Stimulated activated CD4-positive, alpha-beta T cell treated with anti-CD3 and anti-CD28 coated beads, TNF-alpha, amount 100 ng/mL, for 4 hours (primary cell): ENCODE data around the gene CPLX1.
"Not testable (repeated sequence)": the region's sequence is repeated elsewhere in the genome, so short reads cannot be mapped to it uniquely, and the experiment has no call there.

Source experiments
- DNase-seq, 3 experiments: peaks; one replicate each; pipeline ENCODE4 v3.0.0-alpha.2; 2020; ENCODE audit warnings: low read depth in 3 of 3

The CPLX1 gene

DNA sequence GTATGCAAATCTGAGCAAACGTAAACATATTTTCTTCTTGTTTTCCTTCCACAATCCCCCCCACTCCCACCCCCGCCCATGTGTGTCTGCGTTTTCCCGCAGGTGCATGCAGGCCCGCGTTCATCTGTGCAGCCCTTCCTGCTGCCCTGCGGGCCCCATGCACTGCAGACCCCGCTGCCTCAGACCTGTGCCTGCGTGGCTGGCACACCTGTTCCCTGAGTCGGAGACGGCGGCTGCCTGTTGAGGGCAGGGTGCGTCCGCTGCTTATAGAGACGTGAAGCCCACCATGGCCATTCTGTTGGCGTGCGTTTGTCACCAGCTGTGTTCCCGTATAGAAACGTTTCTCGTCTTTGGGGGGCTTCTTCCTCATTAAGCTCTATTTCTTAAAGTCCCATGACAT lies 68.8 kb downstream of the CPLX1 start:
- DNase-seq = no peak

DNA sequence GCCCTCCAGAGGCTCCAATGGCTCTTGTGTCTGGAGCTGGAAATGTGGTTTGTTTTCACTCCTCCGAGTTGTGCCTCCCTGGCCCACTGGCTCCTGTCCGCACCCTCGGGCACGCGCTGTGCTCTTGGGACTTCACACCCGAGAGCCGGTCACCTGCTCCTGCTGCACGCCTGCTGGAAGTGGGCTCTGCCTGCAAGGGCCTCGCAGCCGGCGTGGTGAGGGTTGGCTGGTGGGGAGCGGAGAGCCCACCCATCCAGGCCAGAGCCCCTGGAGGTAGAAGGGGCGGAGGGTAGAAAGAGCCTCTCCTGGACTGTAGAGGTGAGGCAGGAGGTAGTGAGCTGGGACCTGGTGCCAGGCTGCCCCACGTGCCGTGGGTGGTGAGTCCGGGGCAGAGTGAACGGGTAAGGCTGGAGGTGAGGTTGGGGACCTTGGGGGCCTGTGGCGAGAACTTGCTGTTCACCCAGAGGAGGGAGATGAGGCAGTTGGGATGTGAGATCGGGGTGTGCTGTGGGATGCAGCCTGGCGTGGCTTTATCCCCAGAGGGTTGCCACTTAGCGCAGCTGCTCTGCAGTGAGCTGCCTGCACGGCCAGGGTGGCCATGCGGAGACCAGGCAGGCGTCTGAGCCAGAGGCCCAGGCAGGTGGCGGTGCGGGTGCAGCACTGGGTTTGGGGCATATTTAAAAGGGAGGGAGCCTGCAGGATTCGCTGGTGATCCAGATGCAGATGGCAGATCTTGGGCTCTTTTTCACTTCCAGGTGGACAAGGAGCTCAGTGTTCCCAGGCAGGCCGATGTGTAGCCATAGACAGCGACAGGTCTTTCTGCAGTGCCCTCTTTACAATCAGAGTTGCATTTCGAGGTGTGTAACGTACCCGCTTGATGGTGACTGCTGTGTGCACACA lies 71.5 kb downstream of the CPLX1 start:
- no peak for DNase-seq

DNA sequence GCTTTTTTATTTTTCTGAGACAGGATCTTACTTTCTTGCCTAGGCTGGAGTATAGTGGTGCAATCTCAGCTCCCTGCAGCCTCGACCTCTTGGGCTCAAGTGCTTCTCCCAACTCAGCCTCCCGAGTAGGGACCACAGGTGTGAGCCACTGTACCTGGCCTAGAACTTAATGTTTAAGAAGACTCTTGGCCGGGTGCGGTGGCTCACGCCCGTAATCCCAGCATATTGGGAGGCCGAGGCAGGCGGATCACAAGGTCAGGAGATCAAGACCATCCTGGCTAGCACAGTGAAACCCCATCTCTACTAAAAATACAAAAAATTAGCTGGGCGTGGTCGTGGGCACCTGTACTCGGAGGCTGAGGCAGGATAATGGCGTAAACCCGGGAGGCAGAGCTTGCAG lies 72.7 kb downstream of the CPLX1 start:
- not testable (repeated sequence) for DNase-seq

DNA sequence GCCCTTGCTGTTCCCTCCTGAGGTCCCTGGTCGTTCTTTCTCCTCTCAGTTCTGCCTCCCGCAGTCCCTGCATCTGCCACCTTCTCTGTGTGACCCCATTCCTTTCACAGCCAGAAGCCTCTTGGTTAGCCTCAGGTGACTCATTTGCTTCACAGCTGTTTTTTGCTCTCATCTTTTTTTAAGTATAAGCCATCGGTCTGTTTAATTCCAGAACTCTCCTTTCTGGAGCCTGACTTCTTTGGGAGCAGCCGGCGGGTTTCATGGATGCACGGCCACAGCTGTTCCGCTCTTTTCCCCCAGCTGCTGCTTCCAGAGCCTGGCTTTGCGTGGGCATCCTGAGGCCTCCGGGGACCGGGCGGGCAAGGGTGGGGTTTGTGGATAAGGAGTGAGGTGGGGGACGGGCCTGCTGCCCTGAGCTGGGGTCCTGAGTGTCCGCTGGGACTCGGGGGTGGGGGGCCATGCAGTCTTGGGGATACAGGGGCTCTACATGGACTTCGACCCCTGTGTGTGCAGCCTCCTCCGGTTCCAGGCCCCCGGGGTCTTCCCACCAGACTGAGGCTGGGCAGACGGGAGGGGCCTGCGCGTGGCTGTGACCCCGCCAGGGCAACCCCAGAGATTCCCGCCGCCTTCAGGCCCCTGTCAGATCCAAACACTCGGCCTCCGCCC lies 73.6 kb downstream of the CPLX1 start:
- no peak for DNase-seq

DNA sequence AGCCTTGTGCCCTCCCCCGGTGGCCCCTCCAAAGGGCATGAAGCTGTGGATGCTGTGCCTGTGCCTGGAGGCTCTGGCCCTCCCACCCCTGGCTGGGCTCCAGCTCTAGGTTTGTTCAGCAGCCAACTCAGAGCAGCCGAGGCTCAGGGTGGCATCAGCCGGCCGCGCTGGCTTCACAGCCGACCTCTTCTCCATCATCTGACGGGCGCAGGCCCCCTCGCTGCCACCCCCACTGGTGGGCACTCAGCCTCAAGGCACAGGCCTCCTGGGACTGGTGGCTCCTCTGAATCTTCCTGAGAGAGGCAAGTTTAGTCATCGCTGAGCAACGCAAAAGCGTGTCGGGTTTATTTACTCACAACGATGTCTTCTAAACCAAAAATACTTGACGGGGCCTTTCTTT lies 74.3 kb downstream of the CPLX1 start:
- no peak for DNase-seq

- no peak for DNase-seq
Observed at GRCh38 chr4:749698-750666, 75.9 kb downstream of the CPLX1 start.

- DNase-seq = no peak
Observed at GRCh38 chr4:748461-748860, 77.5 kb downstream of the CPLX1 start.

- DNase-seq = no peak
Observed at GRCh38 chr4:747546-748170, 78.3 kb downstream of the CPLX1 start.

DNA sequence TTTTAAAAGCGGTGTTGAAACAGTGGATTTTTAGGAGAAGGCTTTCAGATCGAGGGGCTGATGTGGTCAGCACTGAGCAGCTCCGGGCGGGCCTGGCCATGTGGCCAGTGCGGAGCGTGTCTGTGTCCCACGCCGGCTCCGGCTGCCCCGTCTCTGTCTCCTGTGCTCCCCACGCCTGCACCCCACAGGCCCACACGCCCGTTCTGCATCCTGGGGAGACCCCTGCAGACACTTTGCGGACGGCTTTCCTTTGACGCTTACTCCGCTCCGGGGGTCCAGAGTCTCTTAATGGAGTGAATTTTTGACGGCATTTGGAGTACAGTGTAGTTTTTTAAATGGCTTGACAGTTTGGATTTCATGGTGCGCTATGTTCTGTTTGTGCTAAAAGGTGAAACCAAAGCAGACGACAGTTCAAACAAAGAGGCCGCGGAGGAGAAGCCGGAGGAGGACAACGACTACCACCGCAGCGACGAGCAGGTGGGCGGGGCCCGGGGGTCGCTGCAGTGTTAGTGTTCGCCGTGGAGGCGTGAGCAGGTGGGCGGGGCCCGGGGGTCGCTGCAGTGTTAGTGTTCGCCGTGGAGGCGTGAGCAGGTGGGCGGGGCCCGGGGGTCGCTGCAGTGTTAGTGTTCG lies 81.6 kb downstream of the CPLX1 start:
- no peak for DNase-seq

DNA sequence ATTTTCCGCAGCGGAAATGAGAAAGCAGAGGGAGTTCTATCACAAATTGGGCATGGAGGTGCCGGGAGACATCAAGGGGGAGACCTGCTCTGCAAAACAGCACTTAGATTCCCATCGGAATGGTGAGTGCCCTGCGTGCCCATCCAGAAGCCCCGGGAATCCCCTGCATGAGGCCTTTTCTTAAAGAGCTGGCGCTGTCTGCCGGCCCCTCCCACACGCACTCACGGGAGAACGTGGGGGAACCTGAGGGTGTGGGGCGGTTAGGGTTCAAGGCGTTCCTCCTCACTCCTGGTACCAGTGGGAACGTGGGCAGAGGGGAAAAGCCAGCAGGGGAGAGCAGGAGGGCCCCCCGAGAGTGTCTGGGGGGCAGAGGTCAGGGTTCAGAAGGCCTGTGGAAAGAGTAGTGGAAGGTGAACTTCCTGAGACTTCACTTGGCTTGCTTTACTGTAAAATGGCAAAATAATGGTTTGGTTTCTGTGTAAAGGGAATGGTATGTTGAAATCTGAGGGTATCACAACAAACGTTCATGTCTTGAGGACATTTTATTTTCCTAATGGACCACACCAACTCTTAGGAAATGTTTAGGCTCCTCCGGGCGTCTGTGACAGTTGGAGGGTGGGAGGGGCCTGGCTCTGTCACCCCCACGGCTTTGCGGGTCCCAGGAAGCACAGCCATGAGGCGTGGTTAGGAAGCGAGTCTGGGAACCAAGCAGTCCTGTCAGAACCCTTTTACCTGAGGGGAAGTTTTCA lies 82.3 kb downstream of the CPLX1 start:
- DNase-seq = no peak

DNA sequence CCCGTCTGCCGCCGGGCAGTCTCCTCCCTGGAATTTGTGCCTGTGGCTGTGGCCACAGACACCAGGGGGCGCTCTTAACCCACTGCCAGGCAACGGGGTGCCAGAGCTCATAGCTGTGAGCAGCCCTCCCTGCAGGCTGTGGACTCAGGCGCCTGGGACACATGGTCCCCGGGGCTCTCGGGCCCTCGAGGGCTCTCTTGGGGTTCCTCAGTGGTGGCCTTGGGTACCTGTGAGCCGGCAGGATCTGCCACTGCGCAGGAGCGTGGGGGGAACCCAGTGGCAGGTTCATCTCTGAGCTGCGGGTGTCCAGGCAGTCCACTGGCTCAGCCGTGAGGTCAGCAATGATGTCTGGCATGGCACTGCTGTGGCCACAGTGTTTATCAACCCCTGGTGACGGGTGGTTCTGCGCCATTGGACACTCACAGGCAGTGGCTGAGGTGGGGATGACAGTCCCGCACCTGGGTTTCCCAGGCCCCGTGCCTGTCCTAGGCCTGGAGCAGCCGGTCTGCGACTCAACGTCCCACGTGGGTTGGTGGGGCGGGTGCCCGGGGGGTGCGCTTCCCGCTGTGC lies 83.1 kb downstream of the CPLX1 start:
- peak; percentile 66 to 71 (median 67) for DNase-seq

DNA sequence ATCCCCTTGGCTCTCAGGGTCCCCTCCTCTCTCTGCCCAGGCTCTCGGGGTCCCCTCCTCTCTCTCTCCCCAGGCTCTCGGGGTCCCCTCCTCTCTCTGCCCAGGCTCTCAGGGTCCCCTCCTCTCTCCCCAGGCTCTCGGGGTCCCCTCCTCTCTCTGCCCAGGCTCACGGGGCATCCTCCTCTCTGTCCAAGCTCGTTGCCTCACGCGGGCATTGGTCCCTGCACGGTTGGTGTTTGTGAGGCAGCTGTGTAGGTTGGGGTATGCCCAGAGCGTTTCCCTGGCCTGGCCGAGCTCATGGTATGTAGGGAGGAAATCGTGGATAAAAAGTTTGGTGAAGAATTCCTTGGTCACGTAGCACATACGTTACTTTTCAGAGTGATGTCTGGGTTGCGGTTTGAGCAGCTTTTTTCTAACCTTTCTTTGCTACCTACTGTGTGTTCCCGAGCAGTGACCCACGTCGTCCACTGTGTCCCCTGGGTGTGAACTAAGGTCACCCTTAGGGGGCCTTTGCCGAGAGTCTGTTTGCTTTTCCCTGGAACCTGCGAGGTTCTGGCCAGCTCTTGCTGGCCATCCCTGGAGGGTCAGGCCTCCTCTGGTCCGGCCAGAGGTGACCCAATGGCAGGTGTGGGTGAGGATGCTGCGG lies 83.7 kb downstream of the CPLX1 start:
- no peak for DNase-seq

DNA sequence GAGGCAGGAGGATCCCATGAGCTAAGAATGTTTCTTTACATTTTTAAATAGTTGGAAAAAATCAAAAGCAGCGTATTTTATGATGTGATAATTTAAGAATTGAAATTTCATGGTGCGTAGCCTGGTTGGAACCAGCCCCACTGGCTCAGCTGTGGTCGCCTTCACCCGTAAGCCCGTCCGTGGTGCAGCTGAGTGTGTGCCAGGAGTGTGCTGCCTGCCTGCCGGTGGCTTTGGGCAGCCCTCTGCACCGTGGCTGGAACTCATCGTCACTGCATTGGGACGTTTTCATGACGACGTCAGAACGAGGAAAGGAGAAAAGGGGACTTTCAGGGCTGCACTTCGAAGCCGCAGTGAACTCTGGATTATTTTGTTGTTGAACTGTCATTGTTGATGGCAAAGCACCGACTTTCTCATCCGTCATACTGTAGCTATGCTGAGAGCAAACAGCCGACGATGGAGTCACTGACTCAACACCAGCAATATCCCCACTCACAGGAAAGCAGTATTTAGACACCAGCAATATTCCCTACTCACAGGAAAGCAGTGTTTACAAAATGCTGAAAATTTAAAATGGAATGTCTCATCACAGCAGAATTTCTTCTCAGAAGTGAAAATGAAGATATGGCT lies 85.2 kb downstream of the CPLX1 start:
- DNase-seq = no peak

DNA sequence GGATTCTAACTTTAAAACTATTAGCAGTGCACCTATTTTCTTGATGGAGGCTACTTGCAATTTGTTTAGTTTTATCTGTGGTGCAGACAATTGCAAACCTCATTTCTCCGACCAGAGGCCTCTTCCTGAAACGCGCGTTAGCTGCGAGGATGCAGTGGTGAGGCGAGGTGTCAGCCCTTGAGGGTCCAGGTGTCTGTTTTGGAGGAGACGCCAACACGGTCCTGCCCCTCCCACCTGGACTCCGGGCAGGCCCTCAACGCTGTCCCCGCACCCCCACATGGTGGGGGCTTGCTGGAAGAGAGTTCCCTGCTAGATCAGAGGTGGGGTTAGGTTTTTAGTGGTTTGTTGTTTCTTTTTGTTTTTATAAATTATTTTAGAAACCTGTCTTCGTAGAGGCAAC lies 85.9 kb downstream of the CPLX1 start:
- DNase-seq = no peak

GRCh38 chr4:739569-739968 lies 86.4 kb downstream of the CPLX1 start:
- DNase-seq = no peak

DNA sequence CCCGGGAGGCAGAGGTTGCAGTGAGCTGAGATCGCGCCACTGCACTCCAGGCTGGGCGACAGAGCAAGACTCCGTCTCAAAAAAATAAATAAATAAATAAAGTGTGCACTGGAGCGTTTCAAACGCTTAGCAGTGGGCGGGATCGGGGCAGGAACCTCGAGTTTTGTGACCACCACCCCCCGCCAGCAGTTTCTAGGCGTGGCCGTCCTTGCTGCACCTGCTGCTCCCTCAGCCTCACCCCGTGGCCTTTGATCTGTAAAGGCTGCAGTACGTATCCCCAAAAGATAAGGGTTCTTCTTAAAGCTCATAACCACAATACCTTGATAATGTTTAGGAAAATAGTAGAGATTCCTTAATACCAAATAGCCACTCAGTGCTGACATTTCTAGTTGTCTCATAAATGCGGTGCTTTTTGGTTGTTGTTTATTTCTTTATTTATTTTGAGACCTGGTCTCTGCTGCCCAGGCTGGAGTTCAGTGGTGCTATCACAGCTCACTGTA lies 87.1 kb downstream of the CPLX1 start:
- DNase-seq = no peak

- DNase-seq = not testable (repeated sequence)
Observed at GRCh38 chr4:736561-736960, 89.4 kb downstream of the CPLX1 start.

DNA sequence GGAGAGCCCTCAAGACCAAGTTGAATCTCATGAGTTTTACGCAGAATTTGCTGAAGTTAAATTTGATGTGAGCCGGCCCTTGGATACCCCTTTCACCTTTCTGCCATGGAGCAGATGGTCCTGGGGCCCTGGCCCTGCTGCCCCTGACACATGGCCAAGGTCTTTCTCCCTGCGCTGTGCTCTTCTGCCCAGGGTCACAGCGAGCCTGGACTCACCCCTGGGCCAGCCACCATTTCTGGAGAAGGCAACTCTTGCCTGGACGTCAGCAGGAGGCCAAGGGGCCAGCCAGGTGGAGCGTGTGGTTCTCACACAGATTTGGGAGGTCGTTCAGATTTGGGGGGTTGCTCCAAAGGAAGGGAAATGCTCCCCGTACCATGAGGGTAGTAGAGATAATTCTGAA lies 90.3 kb downstream of the CPLX1 start:
- no peak for DNase-seq
